ENCODE data around the gene ARFGAP2.

ARFGAP2 gene

DNA sequence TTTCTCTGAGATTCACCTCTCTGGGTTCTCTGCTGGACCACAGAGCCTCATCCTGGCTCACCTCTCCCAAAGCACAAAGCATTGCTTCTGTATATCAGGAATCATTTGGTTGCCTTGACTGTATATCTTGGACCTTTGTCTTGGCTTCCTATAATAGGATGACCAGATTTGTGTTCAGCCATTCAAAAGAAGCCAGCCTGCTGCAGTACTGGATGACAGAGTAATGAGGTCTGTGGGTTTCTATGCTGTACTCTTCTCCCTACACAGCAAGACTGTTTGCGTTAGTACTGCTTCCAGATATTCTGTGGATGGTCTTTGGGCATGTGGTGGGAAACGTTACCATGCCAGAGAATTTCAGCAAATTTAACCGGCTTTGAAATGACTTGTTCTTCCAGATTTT is 39.8 kb downstream of the ARFGAP2 start:
- Histone ChIP-seq H3K27ac (ENCODE audit: extremely low read depth, low read depth, low read length) (no peak overlapping the region), H3K9me3 (ENCODE audit: control insufficient read depth, insufficient read depth, low read depth, low read length) (no peaks in the 10 kb centered on the region), H3K4me1 (ENCODE audit: control insufficient read depth, insufficient read depth, low read length) (no peaks in the 10 kb centered on the region), H3K4me3 (ENCODE audit: low read depth, low read length) (no peak overlapping the region), H3K36me3 (ENCODE audit: control insufficient read depth in 2 of 2, insufficient read depth in 1 of 2, low read length in 2 of 2) (peaks cover 0 to 22% of the 10 kb centered on the region in 2 experiments; a peak in 2 of 3 replicates)
- TF ChIP-seq, protein P1, sequence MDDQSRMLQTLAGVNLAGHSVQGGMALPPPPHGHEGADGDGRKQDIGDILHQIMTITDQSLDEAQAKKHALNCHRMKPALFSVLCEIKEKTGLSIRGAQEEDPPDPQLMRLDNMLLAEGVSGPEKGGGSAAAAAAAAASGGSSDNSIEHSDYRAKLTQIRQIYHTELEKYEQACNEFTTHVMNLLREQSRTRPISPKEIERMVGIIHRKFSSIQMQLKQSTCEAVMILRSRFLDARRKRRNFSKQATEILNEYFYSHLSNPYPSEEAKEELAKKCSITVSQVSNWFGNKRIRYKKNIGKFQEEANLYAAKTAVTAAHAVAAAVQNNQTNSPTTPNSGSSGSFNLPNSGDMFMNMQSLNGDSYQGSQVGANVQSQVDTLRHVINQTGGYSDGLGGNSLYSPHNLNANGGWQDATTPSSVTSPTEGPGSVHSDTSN (CRISPR knock-in tag; IDR thresholded peaks at IDR 0.05) = no peak
- TF ChIP-seq ZIC2 (tag by site-specific recombination; IDR thresholded peaks at IDR 0.05) (no peak), ZNF221 (tag by site-specific recombination; IDR thresholded peaks at IDR 0.05; ENCODE audit: borderline replicate concordance) (no peak), ZNF473 (tag by site-specific recombination; IDR thresholded peaks at IDR 0.05) (no peak), HOXC10 (CRISPR knock-in tag; IDR thresholded peaks at IDR 0.05) (no peak), ZNF211 (tag by site-specific recombination; IDR thresholded peaks at IDR 0.05; ENCODE audit: low read depth) (no peak), ZNF174 (tag by site-specific recombination; IDR thresholded peaks at IDR 0.05) (no peak)
- TF ChIP-seq, protein P2, sequence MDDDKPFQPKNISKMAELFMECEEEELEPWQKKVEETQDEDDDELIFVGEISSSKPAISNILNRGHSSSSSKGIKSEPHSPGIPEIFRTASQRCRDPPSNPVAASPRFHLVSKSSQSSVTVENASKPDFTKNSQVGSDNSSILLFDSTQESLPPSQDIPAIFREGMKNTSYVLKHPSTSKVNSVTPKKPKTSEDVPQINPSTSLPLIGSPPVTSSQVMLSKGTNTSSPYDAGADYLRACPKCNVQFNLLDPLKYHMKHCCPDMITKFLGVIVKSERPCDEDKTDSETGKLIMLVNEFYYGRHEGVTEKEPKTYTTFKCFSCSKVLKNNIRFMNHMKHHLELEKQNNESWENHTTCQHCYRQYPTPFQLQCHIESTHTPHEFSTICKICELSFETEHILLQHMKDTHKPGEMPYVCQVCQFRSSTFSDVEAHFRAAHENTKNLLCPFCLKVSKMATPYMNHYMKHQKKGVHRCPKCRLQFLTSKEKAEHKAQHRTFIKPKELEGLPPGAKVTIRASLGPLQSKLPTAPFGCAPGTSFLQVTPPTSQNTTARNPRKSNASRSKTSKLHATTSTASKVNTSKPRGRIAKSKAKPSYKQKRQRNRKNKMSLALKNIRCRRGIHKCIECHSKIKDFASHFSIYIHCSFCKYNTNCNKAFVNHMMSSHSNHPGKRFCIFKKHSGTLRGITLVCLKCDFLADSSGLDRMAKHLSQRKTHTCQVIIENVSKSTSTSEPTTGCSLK (tag by site-specific recombination; IDR thresholded peaks at IDR 0.05) = no peak
- ChIA-PET CTCF (interaction anchor here (1.9 kb wide), 1 partner anchor 16 kb away, joined by 5 read pairs; no protein-coding TSS in a partner anchor), POLR2A (no interaction called here)

DNA sequence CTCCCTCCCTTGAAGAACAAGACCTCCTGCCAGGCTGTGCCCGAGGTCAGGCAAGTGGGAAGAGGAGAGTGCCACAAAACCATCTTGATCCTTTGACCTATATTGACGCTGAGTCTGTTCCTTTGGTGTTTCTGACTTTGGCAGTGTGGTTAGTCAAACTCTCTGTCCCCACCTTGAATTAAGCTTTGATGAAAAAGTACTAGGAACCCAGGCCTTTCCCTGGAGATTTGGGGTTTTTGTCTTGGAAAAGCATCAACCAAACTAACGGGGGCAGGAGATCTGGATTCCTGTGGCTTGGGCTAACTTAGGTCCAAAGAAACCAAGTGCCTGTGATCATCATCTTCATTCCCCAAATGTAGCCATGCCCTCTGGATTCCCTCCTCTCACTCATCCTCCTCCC is 40.4 kb downstream of the ARFGAP2 start:
- Histone ChIP-seq H3K27ac (ENCODE audit: extremely low read depth, low read depth, low read length) (no peak overlapping the region), H3K9me3 (ENCODE audit: control insufficient read depth, insufficient read depth, low read depth, low read length) (no peaks in the 10 kb centered on the region), H3K36me3 (ENCODE audit: control insufficient read depth in 2 of 2, insufficient read depth in 1 of 2, low read length in 2 of 2) (peaks cover 0 to 22% of the 10 kb centered on the region in 2 experiments; a peak in 2 of 3 replicates), H3K4me1 (ENCODE audit: control insufficient read depth, insufficient read depth, low read length) (no peaks in the 10 kb centered on the region), H3K4me3 (ENCODE audit: low read depth, low read length) (no peak overlapping the region)
- ChIA-PET POLR2A (no interaction called here), CTCF (interaction anchor here (1.9 kb wide), 1 partner anchor 16 kb away, joined by 5 read pairs; no protein-coding TSS in a partner anchor)
- no peak for TF ChIP-seq ZNF175 (tag by site-specific recombination; IDR thresholded peaks at IDR 0.05)
- no peak for TF ChIP-seq ZNF558 (tag by site-specific recombination; IDR thresholded peaks at IDR 0.05)
- TF ChIP-seq ZNF747 (tag by site-specific recombination; IDR thresholded peaks at IDR 0.05) = no peak
- no peak for TF ChIP-seq ZNF785 (tag by site-specific recombination; IDR thresholded peaks at IDR 0.05)
- TF ChIP-seq, protein P3, sequence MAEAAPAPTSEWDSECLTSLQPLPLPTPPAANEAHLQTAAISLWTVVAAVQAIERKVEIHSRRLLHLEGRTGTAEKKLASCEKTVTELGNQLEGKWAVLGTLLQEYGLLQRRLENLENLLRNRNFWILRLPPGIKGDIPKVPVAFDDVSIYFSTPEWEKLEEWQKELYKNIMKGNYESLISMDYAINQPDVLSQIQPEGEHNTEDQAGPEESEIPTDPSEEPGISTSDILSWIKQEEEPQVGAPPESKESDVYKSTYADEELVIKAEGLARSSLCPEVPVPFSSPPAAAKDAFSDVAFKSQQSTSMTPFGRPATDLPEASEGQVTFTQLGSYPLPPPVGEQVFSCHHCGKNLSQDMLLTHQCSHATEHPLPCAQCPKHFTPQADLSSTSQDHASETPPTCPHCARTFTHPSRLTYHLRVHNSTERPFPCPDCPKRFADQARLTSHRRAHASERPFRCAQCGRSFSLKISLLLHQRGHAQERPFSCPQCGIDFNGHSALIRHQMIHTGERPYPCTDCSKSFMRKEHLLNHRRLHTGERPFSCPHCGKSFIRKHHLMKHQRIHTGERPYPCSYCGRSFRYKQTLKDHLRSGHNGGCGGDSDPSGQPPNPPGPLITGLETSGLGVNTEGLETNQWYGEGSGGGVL (tag by site-specific recombination; IDR thresholded peaks at IDR 0.05) = no peak
- TF ChIP-seq ZFHX2 (tag by site-specific recombination; conservative IDR thresholded peaks at IDR 0.05) = no peak

- ChIA-PET CTCF (interaction anchor here (5.0 kb wide), 1 partner anchor 20 kb away, joined by 22 read pairs; no protein-coding TSS in a partner anchor), POLR2A (no interaction called here)
- Histone ChIP-seq H3K27ac (ENCODE audit: extremely low read depth, low read depth, low read length) (no peak overlapping the region), H3K9me3 (ENCODE audit: control insufficient read depth, insufficient read depth, low read depth, low read length) (no peaks in the 10 kb centered on the region), H3K4me1 (ENCODE audit: control insufficient read depth, insufficient read depth, low read length) (no peaks in the 10 kb centered on the region), H3K4me3 (ENCODE audit: low read depth, low read length) (no peak overlapping the region), H3K36me3 (ENCODE audit: control insufficient read depth in 2 of 2, insufficient read depth in 1 of 2, low read length in 2 of 2) (peaks cover 0 to 12% of the 10 kb centered on the region in 2 experiments; a peak in 1 of 3 replicates)
- TF ChIP-seq ZNF548 (tag by site-specific recombination; IDR thresholded peaks at IDR 0.05) (no peak), ZNF596 (tag by site-specific recombination; IDR thresholded peaks at IDR 0.05) (no peak), GLIS2 (tag by site-specific recombination; IDR thresholded peaks at IDR 0.05) (no peak), PRDM2 (tag by site-specific recombination; IDR thresholded peaks at IDR 0.05; ENCODE audit: borderline replicate concordance) (no peak), MEIS1 (CRISPR knock-in tag; IDR thresholded peaks at IDR 0.05; ENCODE audit: borderline replicate concordance) (no peak), SCRT2 (tag by site-specific recombination; IDR thresholded peaks at IDR 0.05) (no peak), ZSCAN23 (tag by site-specific recombination; IDR thresholded peaks at IDR 0.05) (no peak), ZNF626 (tag by site-specific recombination; IDR thresholded peaks at IDR 0.05) (no peak), ZNF174 (tag by site-specific recombination; IDR thresholded peaks at IDR 0.05) (no peak)
Observed at GRCh38 chr11:47132981-47133380, 43.7 kb downstream of the ARFGAP2 start.

Data from HEK293 (cell line).